CD4-positive, alpha-beta T cell treated with Interleukin-4 for 4 hours (primary cell): Measurements from ENCODE around the gene CHD1L.
"Not testable (repeated sequence)": the region's sequence is repeated elsewhere in the genome, so short reads cannot be mapped to it uniquely, and the experiment has no call there.

ENCODE experiments used
- DNase-seq: peaks from one replicate; pipeline ENCODE4 v3.0.0-alpha.2; 2020

The CHD1L gene

GRCh38 chr1:147235822-147236221 lies 6.7 kb upstream of the CHD1L start:
- no peak for DNase-seq

- DNase-seq: no peak
Observed at GRCh38 chr1:147236448-147236847, 6.0 kb upstream of the CHD1L start.

- no peak for DNase-seq
Observed at GRCh38 chr1:147236959-147237791, 5.3 kb upstream of the CHD1L start.

DNA sequence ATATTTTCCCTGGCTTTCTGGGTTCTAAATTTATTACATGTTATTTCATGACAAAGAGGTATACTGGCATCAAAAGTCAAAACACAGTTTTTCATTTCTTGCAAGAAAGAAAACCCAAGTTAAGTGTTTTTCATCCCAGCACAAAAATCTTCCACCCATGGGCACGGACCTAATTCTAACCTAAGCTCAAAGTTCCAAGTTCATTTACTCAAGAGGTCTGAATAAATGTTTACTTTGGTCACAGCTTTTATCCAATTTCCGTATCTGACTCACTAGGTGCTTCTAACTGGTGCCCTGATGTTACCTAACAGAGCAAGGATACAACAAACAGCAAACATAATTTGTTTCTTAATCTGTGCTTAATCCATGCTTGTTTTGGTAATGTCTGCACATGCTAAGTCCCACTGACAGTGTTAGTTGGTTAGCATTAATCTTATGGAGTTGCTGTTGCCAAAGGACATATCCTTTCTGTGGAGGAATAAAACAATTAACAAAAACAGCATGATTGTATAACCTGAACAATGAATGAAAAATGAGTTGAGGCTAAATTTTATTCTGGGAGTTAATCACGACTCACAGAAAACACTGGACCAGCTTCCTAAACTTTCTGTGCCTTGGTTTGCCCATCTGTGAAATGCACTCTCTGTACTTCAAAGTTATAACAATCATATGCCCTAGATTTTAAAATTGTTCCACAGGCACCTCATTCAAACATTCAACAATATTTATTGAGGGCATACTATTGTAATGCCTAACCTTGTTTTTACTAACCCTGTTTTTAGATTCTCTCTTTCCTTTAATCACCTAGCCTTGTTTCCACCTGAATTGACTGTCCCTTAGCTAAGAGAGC lies 4.2 kb upstream of the CHD1L start:
- no peak for DNase-seq

GRCh38 chr1:147238925-147239820 lies 3.3 kb upstream of the CHD1L start:
- DNase-seq: no peak

- DNase-seq: not testable (repeated sequence)
Observed at GRCh38 chr1:147240131-147240721, 2.3 kb upstream of the CHD1L start.

GRCh38 chr1:147241934-147242448 lies 493 bp upstream of the CHD1L start:
- DNase-seq: no peak

GRCh38 chr1:147243228-147243685 lies 773 bp downstream of the CHD1L start:
- DNase-seq: no peak

DNA sequence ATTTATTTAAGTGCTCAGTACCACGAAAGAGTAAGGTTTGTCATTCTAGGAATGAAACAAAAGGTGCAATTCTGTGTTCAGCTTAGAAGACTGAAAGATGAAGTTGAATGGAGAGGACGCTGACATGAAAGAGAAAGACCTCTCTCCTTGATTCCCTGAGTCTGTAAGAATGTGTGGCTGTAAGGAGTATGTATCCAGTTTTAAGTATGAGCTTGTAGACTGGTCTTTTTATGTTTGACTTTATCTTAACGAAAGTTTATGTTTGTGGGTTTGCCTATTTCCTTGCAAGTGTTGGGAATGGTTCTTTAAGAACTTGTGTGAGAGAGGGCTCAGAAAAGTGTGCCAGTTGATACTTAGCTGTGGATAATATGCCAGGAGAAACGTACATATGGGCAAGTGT lies 1.4 kb downstream of the CHD1L start:
- no peak for DNase-seq

DNA sequence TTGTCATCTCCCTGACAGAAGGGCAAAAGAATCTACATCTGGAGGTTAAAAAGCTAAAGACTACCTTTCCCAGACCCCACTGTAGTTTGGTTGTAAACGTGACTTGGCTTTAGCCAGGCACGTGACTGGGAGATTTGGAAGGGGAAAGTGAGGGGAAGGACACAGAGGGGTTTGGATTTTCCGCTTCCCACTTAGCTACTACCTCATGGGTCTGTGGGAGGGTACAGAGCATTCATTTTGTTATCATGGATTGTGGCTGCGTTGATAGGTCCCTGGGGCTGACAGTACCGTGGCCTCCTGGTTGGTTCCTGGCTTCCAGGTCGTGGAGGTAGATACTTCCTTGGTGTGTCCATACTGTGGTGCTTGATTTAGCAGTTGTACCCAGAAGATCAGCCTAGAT lies 2.6 kb downstream of the CHD1L start:
- DNase-seq: no peak

- DNase-seq: peak; percentile 11
Observed at GRCh38 chr1:147245586-147246021, 3.1 kb downstream of the CHD1L start.

DNA sequence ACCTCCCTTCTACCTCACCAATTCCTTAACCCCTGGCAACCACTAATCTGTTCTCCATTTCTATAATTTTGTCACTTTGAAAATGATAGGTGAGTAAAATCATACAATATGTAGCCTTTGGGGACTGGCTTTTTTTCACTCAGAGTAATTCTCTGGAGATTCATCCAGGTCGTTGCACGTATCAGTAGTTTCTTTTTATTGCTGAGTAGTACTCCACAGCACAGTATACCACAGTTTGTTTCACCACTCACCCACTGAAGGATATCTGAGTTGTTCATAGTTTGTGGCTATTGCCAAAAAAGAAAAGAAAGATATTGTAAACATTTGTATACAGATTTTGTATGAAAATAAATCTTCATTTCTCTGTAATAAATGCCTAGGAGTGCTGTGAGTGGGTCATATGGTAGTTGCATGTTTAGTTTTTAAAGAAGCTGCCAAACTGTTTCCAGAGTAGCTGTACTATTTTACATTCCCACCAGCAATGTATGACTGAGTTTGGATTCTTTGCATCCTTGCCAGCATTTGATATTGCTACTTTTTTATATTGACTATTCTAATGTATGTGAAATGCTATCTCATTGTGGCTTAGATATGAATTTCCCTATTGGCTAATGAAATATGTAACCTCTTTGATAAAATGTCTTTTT lies 3.7 kb downstream of the CHD1L start:
- no peak for DNase-seq

GRCh38 chr1:147246910-147247655 lies 4.6 kb downstream of the CHD1L start:
- DNase-seq: no peak

DNA sequence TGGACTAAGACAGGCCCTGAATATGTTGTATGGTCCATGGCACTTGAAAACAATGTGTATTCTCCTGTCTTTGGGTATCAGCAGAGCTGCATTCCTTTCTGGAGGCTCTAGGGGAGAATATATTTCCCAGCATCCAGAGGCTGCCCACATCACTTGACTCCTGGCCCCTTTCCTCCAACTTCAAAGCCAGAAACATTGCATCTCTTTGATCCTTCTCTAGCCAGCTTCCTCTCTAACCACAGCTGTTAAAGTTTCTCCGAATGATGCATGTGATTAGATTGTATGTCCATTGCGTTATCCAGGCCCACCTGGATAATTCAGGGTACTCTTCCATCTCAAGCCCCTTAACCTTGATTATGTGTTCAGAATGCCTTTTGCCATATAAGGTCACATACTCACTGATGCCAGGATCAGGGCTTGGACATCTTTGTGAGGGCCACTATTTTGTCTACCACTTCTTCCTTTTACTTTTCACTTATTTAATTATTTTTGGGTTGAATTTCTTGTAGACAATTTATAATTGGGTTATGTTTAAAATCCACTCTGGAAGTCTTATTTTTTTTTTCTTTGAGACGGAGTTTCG lies 5.3 kb downstream of the CHD1L start:
- DNase-seq: no peak

DNA sequence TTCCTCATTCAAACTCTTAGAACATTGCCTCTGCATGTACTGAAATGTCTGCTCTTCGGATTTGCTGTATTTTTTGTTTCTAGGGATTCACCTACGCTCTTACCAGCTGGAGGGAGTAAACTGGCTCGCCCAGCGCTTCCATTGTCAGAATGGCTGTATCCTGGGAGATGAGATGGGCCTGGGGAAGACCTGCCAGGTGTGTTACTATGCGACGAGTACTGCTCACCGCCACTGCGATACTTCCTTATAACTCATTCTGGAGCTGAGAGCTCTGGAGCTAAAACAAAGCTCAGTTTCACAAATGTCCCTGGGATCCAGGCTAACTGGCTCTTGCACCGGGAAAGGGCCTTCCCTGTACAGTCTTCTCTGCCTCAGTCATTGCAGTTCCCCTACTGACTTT lies 10.1 kb downstream of the CHD1L start:
- no peak for DNase-seq

DNA sequence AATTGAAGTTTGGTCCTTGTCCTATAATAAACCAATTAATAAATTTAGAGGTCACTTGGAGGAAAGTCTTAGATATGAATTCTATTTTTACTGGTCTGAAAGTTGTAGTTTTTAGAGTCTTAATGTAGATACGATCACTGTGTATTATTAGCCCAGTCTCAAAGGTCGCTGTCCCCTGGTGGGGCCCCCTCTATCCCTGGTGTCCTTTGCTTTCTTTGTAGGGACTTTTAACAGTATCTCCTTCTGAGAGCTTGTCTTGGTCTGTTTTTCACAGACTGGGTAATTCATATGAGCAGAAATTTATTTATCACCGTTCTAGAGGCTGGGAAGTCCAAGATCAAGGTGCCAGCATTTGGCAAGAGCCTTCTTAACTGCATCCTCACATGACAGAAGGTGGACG lies 18.5 kb downstream of the CHD1L start:
- DNase-seq: no peak

DNA sequence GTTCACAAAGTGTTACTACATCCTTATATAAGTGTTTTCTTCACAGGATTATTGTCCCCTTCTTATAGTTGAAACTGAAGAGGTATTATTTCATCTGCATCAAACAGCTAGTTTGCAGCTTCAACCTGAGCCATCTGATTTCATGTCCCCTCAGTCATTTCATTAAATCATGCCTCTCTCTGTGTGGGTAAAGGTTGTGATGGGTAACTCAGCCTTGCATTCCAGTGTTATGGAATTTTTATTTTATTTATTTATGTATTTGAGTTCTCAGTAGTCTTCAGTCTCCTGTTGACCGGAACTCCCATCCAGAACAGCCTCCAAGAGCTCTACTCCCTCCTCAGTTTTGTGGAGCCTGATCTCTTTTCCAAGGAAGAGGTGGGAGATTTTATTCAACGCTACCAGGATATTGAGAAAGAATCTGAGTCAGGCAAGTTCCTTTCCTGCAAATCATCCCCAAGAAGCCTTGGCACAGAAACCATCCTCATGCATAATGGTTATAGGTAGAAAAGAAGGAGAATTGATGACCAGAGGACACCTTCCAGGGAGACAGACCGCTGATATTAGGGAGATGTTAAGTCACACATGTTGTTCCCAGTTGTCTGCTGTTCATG lies 21.8 kb downstream of the CHD1L start:
- no peak for DNase-seq

DNA sequence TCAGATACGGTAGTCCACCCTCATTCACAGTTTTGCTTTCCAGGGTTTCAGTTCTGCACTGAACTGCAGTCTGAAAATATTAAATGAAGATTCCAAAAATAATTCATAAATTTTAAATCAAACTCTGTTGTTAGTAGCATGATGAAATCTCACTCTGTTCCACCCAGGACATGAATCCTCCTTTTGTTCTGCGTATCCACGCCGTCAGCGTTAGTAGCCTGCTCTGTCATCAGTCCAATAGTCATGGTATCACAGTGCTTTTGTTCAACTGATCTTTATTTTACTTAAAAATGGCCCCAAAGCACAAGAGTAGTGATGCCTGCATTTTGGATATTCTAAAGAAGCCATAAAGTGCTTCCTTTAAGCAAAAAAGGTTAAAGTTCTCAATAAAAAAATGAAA lies 23.9 kb downstream of the CHD1L start:
- no peak for DNase-seq

GRCh38 chr1:147267711-147268110 lies 25.2 kb downstream of the CHD1L start:
- DNase-seq: no peak

DNA sequence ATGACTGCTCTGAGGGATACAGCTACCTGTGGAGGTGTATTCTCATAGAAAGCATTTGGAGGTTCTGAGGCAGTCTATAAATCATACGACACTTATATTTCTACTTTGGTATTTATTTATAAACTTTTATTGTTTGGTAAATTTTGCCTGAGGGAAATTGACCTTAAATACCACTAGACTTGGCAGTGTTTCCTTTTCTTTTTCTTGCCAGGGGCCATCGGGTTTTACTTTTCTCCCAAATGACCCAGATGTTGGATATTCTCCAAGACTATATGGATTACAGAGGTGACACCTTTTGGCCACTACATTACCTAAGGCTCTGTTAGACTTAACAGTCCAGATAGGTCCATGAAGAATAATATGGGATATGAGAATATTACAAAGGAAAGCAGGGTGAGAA lies 28.2 kb downstream of the CHD1L start:
- no peak for DNase-seq
